ENCODE data around the gene DNMT1. TPM values are rescaled to one million over a fixed set of nuclear protein-coding genes. Genes with fewer than 3 reads are reported as not detected.
"Not testable (repeated sequence)": the region's sequence is repeated elsewhere in the genome, so short reads cannot be mapped to it uniquely, and the experiment has no call there.

Gene DNMT1
- total RNA-seq, 1 experiment from 2014 or later = 383 TPM

DNA sequence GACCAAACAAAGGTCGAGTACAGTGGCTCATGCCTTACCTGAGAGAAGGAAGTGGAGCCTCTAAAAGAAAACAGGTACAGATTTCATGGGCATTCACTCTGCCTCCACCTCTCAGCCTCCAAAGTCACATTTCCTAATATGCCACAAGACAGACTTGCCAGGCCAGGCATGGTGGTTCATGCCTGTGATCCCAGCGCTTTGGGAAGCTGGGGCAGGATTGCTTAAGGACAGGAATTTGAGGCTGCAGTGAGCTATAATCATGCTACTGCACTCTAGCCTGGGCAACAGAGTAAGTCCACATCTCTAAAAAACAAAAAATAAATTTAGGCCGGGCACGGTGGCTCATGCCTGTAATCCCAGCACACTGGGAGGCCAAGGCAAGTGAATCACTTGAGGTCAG is 10.9 kb upstream of the DNMT1 start:
- no peaks in the 10 kb centered on the region for H3K9me3 ChIP-seq (ENCODE audit: low read depth, low read length, poor library complexity, severe bottlenecking)
- no peak for DNase-seq (ENCODE audit: low spot score)
- ChIA-PET POLR2A (ENCODE audit: low non-redundant PET) (no interaction called here), CTCF (interaction anchor here (0.6 to 0.7 kb wide), 2 partner anchors 45 to 183 kb away, joined by 3 read pairs; no protein-coding TSS in a partner anchor)
- H3K36me3 ChIP-seq (ENCODE audit: insufficient read depth, low read length, poor library complexity, severe bottlenecking) = no peaks in the 10 kb centered on the region
- intact Hi-C loops (cut with micrococcal nuclease; ENCODE audit: unreplicated experiment) = no loop called here
- no peaks in the 10 kb centered on the region for H3K27me3 ChIP-seq (replicated peaks; ENCODE audit: insufficient read depth, low read depth, low read length, poor library complexity)
- H3K4me3 ChIP-seq (ENCODE audit: low read depth, low read length, poor library complexity, severe bottlenecking) = no peak overlapping the region
- TF ChIP-seq, protein P1, sequence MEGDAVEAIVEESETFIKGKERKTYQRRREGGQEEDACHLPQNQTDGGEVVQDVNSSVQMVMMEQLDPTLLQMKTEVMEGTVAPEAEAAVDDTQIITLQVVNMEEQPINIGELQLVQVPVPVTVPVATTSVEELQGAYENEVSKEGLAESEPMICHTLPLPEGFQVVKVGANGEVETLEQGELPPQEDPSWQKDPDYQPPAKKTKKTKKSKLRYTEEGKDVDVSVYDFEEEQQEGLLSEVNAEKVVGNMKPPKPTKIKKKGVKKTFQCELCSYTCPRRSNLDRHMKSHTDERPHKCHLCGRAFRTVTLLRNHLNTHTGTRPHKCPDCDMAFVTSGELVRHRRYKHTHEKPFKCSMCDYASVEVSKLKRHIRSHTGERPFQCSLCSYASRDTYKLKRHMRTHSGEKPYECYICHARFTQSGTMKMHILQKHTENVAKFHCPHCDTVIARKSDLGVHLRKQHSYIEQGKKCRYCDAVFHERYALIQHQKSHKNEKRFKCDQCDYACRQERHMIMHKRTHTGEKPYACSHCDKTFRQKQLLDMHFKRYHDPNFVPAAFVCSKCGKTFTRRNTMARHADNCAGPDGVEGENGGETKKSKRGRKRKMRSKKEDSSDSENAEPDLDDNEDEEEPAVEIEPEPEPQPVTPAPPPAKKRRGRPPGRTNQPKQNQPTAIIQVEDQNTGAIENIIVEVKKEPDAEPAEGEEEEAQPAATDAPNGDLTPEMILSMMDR (conservative IDR thresholded peaks at IDR 0.05; ENCODE audit: low read depth, low read length) = no peak
- TF ChIP-seq EZH2 (IDR thresholded peaks at IDR 0.05; ENCODE audit: borderline replicate concordance, low read depth, low read length, poor library complexity, severe bottlenecking) = no peak
- BruUV-seq (replicated peaks) = no TSS peak
- no peaks in the 10 kb centered on the region for H3K4me1 ChIP-seq (ENCODE audit: insufficient read depth, low read length, poor library complexity, severe bottlenecking)
- no peak overlapping the region for H3K27ac ChIP-seq (ENCODE audit: low read depth, low read length, poor library complexity, severe bottlenecking)

DNA sequence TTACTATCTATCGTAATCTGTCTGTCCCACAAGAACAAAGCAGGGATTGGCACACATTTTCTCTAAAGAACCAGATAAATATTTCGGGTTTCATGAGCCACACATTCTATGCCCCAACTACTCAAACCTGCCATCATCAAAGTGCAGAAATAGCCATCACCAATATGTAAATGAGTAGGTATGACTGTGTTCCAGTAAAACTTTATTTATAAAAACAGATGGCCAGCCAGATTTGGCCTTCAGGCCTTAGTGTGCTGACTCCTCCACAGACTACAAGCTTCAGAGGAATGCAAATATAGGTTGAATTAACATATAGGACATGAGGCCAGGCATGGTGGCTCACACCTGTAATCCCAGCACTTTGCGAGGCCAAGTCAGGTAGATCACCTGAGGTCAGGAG is 8.9 kb upstream of the DNMT1 start:
- POLR2A ChIA-PET (ENCODE audit: low non-redundant PET) = no interaction called here
- no TSS peak for BruUV-seq (replicated peaks)
- H3K36me3 ChIP-seq (ENCODE audit: insufficient read depth, low read length, poor library complexity, severe bottlenecking) = no peaks in the 10 kb centered on the region

DNA sequence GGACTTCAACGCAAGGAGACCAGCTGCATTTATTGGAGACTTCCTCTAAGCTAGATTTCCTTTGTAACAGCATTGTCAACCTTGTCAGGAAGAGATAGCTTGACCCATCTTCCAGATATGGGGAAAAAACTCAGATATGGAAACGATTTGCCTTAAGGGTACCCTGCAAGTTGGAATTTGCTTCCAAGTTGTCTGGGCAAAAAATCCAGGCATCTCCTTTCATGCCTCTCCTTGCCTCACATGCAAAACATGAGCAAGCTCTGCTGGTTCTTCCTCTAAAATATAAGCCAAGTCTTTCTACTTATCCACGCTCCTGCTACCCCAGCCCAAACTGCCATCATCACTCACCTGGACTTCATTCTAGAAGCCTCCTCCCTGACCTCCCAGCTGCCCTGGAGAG is 6.4 kb upstream of the DNMT1 start:
- Histone ChIP-seq H3K4me3 (ENCODE audit: low read depth, low read length, poor library complexity, severe bottlenecking) (no peak overlapping the region), H3K4me1 (ENCODE audit: insufficient read depth, low read length, poor library complexity, severe bottlenecking) (no peaks in the 10 kb centered on the region), H3K9me3 (ENCODE audit: low read depth, low read length, poor library complexity, severe bottlenecking) (no peaks in the 10 kb centered on the region), H3K27ac (ENCODE audit: low read depth, low read length, poor library complexity, severe bottlenecking) (no peak overlapping the region), H3K27me3 (replicated peaks; ENCODE audit: insufficient read depth, low read depth, low read length, poor library complexity) (no peaks in the 10 kb centered on the region), H3K36me3 (ENCODE audit: insufficient read depth, low read length, poor library complexity, severe bottlenecking) (no peaks in the 10 kb centered on the region)
- no peak for DNase-seq (ENCODE audit: low spot score)
- BruUV-seq (replicated peaks) = no TSS peak
- TF ChIP-seq, protein P1 (conservative IDR thresholded peaks at IDR 0.05; ENCODE audit: low read depth, low read length) = no peak
- no peak for TF ChIP-seq EZH2 (IDR thresholded peaks at IDR 0.05; ENCODE audit: borderline replicate concordance, low read depth, low read length, poor library complexity, severe bottlenecking)
- POLR2A ChIA-PET (ENCODE audit: low non-redundant PET) = no interaction called here
- intact Hi-C loops (cut with micrococcal nuclease; ENCODE audit: unreplicated experiment) = no loop called here
- CTCF ChIA-PET = no interaction called here

More for the DNA sequence above, 8.9 kb upstream of the DNMT1 start:
- Histone ChIP-seq H3K9me3 (ENCODE audit: low read depth, low read length, poor library complexity, severe bottlenecking) (no peaks in the 10 kb centered on the region), H3K4me3 (ENCODE audit: low read depth, low read length, poor library complexity, severe bottlenecking) (no peak overlapping the region), H3K4me1 (ENCODE audit: insufficient read depth, low read length, poor library complexity, severe bottlenecking) (no peaks in the 10 kb centered on the region), H3K27me3 (replicated peaks; ENCODE audit: insufficient read depth, low read depth, low read length, poor library complexity) (no peaks in the 10 kb centered on the region), H3K27ac (ENCODE audit: low read depth, low read length, poor library complexity, severe bottlenecking) (no peak overlapping the region)
- DNase-seq (ENCODE audit: low spot score) = no peak
- intact Hi-C loops (cut with micrococcal nuclease; ENCODE audit: unreplicated experiment) = no loop called here
- CTCF ChIA-PET = no interaction called here
- TF ChIP-seq, protein P1 (conservative IDR thresholded peaks at IDR 0.05; ENCODE audit: low read depth, low read length) = no peak

DNA sequence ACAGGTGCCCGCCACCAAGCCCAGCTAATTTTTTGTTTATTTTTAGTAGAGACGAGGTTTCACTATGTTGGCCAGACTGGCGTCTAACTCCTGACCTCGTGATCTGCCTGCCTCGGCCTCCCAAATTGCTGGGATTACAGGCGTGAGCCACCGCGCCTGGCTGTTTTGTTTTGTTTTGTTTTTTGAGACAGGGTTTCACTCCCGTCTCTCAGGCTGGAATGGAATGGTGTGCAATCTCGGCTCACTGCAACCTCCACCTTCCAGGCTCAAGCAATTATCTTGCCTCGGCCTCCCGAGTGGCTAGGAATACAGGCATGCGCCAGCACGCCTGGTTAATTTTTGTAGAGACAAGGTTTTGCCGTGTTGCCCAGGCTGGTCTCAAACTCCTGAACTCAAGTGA is 5.3 kb upstream of the DNMT1 start:
- H3K27ac ChIP-seq (ENCODE audit: low read depth, low read length, poor library complexity, severe bottlenecking); H3K4me1 ChIP-seq (ENCODE audit: insufficient read depth, low read length, poor library complexity, severe bottlenecking); CTCF ChIA-PET; intact Hi-C loops (cut with micrococcal nuclease; ENCODE audit: unreplicated experiment); H3K9me3 ChIP-seq (ENCODE audit: low read depth, low read length, poor library complexity, severe bottlenecking); POLR2A ChIA-PET (ENCODE audit: low non-redundant PET); DNase-seq (ENCODE audit: low spot score); BruUV-seq (replicated peaks); H3K36me3 ChIP-seq (ENCODE audit: insufficient read depth, low read length, poor library complexity, severe bottlenecking); H3K27me3 ChIP-seq (replicated peaks; ENCODE audit: insufficient read depth, low read depth, low read length, poor library complexity); H3K4me3 ChIP-seq (ENCODE audit: low read depth, low read length, poor library complexity, severe bottlenecking): not testable (repeated sequence)

DNA sequence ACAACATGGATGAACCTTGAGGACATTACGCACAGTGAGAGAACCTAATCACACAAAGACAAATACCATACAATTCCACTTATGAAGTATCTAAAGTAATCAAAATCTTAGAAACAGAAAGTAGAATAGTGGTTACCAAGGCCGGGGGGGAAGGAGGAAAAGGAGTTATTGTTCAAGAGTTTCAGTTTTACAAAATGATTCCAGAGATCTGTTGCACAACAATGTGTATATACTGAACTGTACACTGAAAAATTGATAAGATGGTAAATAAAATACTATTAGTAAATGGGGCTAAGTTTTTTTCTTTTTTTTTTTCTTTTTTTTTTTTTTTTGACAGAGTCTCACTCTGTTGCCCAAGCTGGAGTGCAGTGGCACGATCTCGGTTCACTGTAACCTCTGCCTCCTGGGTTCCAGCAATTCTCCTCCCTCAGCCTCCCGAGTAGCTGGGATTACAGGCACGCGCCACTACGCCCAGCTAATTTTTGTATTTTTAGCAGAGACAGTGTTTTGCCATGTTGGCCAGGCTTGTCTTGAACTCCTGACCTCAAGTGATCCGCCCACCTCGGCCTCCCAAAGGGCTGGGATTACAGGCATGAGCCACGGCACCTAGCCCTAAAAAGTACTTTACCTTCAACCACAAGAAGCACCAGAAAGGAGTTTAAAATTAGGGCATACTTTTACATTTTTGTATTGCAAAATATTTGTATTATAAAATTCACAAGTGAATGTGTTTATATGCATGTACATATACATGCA is 4.3 kb upstream of the DNMT1 start:
- H3K4me3 ChIP-seq (ENCODE audit: low read depth, low read length, poor library complexity, severe bottlenecking); H3K9me3 ChIP-seq (ENCODE audit: low read depth, low read length, poor library complexity, severe bottlenecking); H3K4me1 ChIP-seq (ENCODE audit: insufficient read depth, low read length, poor library complexity, severe bottlenecking); H3K36me3 ChIP-seq (ENCODE audit: insufficient read depth, low read length, poor library complexity, severe bottlenecking); BruUV-seq (replicated peaks); H3K27me3 ChIP-seq (replicated peaks; ENCODE audit: insufficient read depth, low read depth, low read length, poor library complexity); H3K27ac ChIP-seq (ENCODE audit: low read depth, low read length, poor library complexity, severe bottlenecking); POLR2A ChIA-PET (ENCODE audit: low non-redundant PET); DNase-seq (ENCODE audit: low spot score); intact Hi-C loops (cut with micrococcal nuclease; ENCODE audit: unreplicated experiment); CTCF ChIA-PET: not testable (repeated sequence)

Data from A673 (cell line).